ENCODE results near the gene CTNNBIP1.
"Not testable (repeated sequence)": the region's sequence is repeated elsewhere in the genome, so short reads cannot be mapped to it uniquely, and the experiment has no call there.

CTNNBIP1 gene

GRCh38 chr1:9827558-9828185 is 82.4 kb downstream of the CTNNBIP1 start:
- DNase-seq (ENCODE audit: low spot score), result peak; percentile 66

- DNase-seq (ENCODE audit: low spot score), result no peak
These were observed 83.5 kb downstream of the CTNNBIP1 start for GRCh38 chr1:9826616-9827015.

- no peak for DNase-seq (ENCODE audit: low spot score)
These were observed 84.0 kb downstream of the CTNNBIP1 start for GRCh38 chr1:9826087-9826486.

- DNase-seq (ENCODE audit: low spot score), result peak; percentile 86
These were observed 84.7 kb downstream of the CTNNBIP1 start for GRCh38 chr1:9825093-9826074.

GRCh38 chr1:9824702-9825089 is 85.4 kb downstream of the CTNNBIP1 start:
- no peak for DNase-seq (ENCODE audit: low spot score)

- peak; percentile 80 for DNase-seq (ENCODE audit: low spot score)
These were observed 85.9 kb downstream of the CTNNBIP1 start, which contains the start of gene CLSTN1 for GRCh38 chr1:9823943-9824701. TSS of gene CLSTN1 (minus strand) at chr1:9823965. CDS start at chr1:9823733, 232 bp downstream.

GRCh38 chr1:9823693-9823942 is 86.5 kb downstream of the CTNNBIP1 start:
- DNase-seq (ENCODE audit: low spot score), result no peak

GRCh38 chr1:9822897-9823692 is 87.0 kb downstream of the CTNNBIP1 start:
- DNase-seq (ENCODE audit: low spot score), result peak; percentile 22

GRCh38 chr1:9822490-9822889 is 87.6 kb downstream of the CTNNBIP1 start:
- no peak for DNase-seq (ENCODE audit: low spot score)

GRCh38 chr1:9821710-9822109 is 88.4 kb downstream of the CTNNBIP1 start:
- no peak for DNase-seq (ENCODE audit: low spot score)

- no peak for DNase-seq (ENCODE audit: low spot score)
These were observed 89.5 kb downstream of the CTNNBIP1 start for GRCh38 chr1:9820521-9820920.

GRCh38 chr1:9817734-9818133 is 92.3 kb downstream of the CTNNBIP1 start:
- no peak for DNase-seq (ENCODE audit: low spot score)

GRCh38 chr1:9816199-9816598 is 93.9 kb downstream of the CTNNBIP1 start:
- no peak for DNase-seq (ENCODE audit: low spot score)

GRCh38 chr1:9815150-9815549 is 94.9 kb downstream of the CTNNBIP1 start:
- DNase-seq (ENCODE audit: low spot score), result no peak

- no peak for DNase-seq (ENCODE audit: low spot score)
These were observed 95.5 kb downstream of the CTNNBIP1 start for GRCh38 chr1:9814619-9815018.

- no peak for DNase-seq (ENCODE audit: low spot score)
These were observed 98.7 kb downstream of the CTNNBIP1 start for GRCh38 chr1:9811239-9811966.

GRCh38 chr1:9809100-9809510 is 101.0 kb downstream of the CTNNBIP1 start:
- no peak for DNase-seq (ENCODE audit: low spot score)

- DNase-seq (ENCODE audit: low spot score), result no peak
These were observed 101.6 kb downstream of the CTNNBIP1 start for GRCh38 chr1:9808459-9808858.

GRCh38 chr1:9807541-9807940 is 102.5 kb downstream of the CTNNBIP1 start:
- DNase-seq (ENCODE audit: low spot score), result no peak

- DNase-seq (ENCODE audit: low spot score), result not testable (repeated sequence)
These were observed 104.1 kb downstream of the CTNNBIP1 start for GRCh38 chr1:9805972-9806371.

GRCh38 chr1:9805006-9805508 is 105.0 kb downstream of the CTNNBIP1 start:
- DNase-seq (ENCODE audit: low spot score), result no peak

Measured in SW480 (cell line).